C4-2B (cell line): Measurements from ENCODE around the gene COL13A1.

Experiments
- ZFX ChIP-seq: fragments of 450-650 bp; IDR thresholded peaks from 2 replicates; pipeline ENCODE4 v1.6.1; 2017
- TF ChIP-seq, protein P1 (sequence below): fragments of 450-650 bp; conservative IDR thresholded peaks from 2 replicates; pipeline ENCODE4 v1.5.1; 2017; ENCODE audit warnings: mild to moderate bottlenecking

DNA sequence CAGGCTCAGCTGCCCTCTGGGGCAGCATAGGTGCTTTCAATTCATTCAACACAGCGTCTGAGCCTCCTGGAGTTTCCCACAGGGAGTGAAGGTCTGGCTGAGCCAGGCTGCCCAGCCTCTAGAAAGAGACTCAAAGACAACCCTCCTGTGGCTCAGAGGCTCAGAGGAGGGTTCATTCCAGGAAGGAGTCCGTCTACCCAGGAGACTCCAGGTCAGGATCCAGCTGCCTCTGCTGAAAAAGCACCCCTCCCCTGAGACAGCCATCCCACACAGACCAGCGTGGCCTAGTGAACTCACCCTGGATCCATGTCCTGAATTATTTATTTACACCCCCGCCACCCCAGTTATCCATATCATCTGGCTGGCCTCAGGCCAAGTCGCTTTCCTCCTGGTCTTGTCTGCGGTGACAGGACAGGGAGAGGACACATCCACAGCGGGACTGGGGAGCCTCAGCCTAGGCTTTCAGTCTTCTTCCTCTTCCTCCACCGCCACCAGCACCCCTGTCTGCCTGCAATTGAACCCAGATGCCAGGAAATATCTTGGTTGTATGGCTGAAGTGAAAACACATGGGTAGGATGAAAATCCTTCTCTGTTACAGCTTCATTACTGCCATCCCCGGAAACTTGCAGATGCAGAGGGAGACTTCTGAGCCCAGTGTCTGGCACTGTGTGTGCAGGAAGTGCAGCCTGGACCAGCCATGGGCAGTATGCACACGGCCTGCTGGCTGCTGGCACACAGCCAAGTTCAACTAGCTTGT is 44.0 kb upstream of the COL13A1 start:
- TF ChIP-seq, protein P1, sequence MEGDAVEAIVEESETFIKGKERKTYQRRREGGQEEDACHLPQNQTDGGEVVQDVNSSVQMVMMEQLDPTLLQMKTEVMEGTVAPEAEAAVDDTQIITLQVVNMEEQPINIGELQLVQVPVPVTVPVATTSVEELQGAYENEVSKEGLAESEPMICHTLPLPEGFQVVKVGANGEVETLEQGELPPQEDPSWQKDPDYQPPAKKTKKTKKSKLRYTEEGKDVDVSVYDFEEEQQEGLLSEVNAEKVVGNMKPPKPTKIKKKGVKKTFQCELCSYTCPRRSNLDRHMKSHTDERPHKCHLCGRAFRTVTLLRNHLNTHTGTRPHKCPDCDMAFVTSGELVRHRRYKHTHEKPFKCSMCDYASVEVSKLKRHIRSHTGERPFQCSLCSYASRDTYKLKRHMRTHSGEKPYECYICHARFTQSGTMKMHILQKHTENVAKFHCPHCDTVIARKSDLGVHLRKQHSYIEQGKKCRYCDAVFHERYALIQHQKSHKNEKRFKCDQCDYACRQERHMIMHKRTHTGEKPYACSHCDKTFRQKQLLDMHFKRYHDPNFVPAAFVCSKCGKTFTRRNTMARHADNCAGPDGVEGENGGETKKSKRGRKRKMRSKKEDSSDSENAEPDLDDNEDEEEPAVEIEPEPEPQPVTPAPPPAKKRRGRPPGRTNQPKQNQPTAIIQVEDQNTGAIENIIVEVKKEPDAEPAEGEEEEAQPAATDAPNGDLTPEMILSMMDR, result no peak
- no peak for TF ChIP-seq ZFX
